ENCODE data around the gene POLL. TPM values are rescaled to one million over a fixed set of nuclear protein-coding genes. Genes with fewer than 3 reads are reported as not detected.

Gene POLL
- polyA plus RNA-seq, 1 donor: 28.9 TPM

- DNase-seq: no peak
Observed at GRCh38 chr10:101560298-101561067, 27.6 kb downstream of the POLL start.

DNA sequence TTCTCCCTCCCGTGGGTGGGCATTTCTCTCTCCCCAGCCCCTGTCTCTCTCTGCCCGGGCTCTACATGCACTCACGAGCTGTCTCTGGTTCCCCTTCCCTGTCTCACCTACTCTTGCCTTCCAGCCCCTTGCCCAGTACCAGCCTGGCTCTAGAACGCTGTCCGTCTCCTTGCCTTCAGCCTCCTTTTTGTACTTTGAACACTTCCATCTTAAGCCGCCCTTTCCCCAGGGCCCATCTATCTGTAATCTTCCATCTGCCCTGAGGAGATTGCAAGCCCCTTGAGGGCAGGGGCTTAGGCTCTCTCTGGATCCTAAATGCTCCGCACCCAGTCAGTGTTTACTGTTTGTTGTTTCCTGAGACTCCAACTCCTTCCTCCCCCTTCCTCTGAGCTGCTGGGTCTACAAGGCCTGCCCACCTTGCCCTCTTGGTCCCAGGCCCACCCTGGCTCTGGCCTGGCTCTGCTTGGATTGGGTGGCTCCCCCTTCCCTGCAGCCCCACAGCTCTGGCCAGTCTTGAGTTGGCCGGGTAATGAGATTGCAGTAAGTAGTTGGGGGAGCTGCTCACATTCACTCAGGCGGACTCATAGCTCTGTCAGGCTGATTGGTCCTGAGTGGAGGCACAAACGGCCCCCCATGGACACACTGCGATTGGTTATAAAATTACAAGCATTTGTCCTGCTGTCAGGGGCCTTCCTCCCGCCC, 28.3 kb downstream of the POLL start:
- DNase-seq: no peak

- DNase-seq: no peak
Observed at GRCh38 chr10:101558671-101559595, 29.1 kb downstream of the POLL start.

GRCh38 chr10:101558204-101558603, 29.9 kb downstream of the POLL start:
- DNase-seq: no peak

DNA sequence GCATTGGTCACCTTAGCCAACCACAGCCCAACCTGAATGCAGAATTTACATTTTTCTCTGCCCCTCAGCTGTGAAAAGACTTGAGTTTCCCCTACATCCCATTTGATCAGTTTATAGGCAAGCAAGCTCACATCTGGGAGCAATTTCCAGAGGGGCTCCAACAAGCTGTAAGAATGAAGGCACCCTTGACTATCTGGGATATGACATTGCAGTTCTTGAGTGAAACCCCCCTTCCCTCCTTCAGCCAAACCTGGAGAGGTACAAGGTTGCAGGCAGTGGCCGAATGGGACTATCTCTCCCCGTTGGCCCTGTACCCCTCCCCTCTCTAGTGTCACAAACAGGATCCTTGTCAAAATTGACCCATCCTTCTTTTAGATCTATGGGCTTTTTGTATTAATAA, 30.5 kb downstream of the POLL start:
- DNase-seq: no peak

DNA sequence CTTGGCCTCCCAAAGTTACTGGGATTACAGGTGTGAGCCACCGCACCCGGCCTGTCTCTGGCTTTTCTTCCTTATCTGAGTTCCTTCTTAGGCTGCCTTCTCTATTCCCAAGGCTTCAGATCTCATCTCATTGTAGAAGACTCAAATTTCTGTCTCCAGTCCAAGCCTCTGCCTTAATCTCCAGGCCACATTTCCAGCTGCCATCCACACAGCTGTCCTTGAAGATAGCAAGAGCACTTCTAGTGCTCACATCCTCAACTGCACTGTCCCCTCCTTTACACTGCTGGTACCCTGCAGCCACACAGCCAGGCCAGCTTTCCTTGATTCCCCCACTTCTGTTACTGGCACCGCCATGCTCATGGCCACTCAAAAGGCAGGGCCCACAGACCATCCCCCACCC, 35.6 kb downstream of the POLL start:
- no peak for DNase-seq

- DNase-seq: no peak
Observed at GRCh38 chr10:101550965-101551364, 37.1 kb downstream of the POLL start.

- no peak for DNase-seq
Observed at GRCh38 chr10:101545898-101546297, 42.2 kb downstream of the POLL start.

GRCh38 chr10:101538446-101538845, 49.6 kb downstream of the POLL start:
- no peak for DNase-seq

DNA sequence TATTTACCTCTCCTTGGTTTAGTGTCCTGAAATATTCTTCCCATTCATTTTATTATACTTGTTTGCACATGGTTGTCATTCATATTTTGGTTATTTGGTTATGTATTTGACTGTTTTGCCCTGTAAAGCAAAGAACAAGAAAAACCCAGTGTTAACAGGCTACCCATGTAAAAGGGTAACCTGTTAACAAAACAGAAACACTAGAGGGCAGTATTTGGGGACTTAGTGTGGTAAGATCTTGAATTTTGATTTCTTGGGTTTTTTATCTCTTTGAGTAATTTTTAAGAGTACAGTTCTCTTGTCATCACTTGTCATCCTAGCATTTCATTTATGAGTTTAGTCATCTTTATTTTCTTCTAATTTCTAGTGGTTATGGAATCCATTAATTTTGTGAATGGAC, 51.3 kb downstream of the POLL start:
- DNase-seq: no peak

DNA sequence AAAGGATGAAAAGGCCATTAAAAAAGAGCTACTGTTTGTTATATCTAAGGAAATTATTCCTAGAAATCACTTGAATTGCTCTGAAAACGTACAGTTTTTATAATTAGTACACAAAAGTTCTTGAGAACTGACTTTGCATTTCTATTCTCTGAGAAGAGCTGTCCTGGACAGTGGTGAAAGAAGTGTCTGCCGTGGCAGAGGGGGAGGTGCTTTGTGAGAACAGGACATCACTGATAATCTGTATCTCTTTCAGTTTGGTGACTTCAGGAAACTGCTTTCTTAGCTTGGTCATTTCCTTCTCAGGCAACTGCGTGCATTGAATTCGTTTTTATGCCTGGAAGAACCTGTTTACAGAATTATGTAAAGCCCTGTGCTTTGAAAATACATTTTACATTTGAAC, 52.1 kb downstream of the POLL start:
- DNase-seq: no peak

GRCh38 chr10:101529725-101530553, 58.1 kb downstream of the POLL start:
- DNase-seq: no peak

GRCh38 chr10:101529207-101529606, 58.9 kb downstream of the POLL start:
- DNase-seq: no peak

Other genes starting within 250 kb of the POLL start
- 29.5 TPM for gene BTRC, start 234.1 kb downstream of the POLL start, polyA plus RNA-seq (ENCODE audit: insufficient read length)
- 11.8 TPM for gene DPCD, start 64 bp upstream of the POLL start, polyA plus RNA-seq (ENCODE audit: insufficient read length)
- 47.8 TPM for gene FBXW4, start 106.9 kb upstream of the POLL start, polyA plus RNA-seq (ENCODE audit: insufficient read length)
- 0.36 TPM for gene FGF8, start 187.9 kb upstream of the POLL start, polyA plus RNA-seq (ENCODE audit: insufficient read length)
- 56.9 TPM for gene NPM3, start 195.2 kb upstream of the POLL start, polyA plus RNA-seq (ENCODE audit: insufficient read length)
- 115 TPM for gene OGA, start 230.2 kb upstream of the POLL start, polyA plus RNA-seq (ENCODE audit: insufficient read length)